ENCODE results near the gene TBCCD1.
"Not testable (repeated sequence)": the region's sequence is repeated elsewhere in the genome, so short reads cannot be mapped to it uniquely, and the experiment has no call there.

The TBCCD1 gene

DNA sequence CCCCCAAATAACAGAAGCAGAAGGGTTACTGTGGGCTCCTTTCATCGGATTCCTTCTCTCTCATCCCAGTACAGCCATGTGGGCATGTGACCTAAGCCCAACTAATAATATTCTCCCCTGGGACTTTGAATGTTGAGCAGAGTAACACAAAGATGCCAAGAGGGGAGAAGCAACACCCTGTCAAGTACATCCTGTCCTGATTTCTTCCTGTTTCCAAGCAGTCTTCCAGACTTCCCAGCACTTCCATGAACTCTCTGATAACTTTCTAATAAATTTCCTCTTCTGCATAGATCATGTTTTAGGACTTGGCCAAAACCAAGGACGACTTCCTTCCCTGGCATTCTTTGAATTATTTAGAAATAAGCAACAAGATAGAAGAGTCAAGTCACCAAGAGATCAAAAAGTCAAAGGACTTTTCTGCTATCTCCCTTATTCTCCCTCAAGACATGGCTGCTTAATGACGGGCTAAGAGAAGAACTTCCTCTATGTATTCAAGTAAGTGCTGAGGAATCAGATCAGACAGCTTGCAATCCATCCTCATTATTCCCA, 60.9 kb downstream of the TBCCD1 start:
- TF ChIP-seq, protein P1, sequence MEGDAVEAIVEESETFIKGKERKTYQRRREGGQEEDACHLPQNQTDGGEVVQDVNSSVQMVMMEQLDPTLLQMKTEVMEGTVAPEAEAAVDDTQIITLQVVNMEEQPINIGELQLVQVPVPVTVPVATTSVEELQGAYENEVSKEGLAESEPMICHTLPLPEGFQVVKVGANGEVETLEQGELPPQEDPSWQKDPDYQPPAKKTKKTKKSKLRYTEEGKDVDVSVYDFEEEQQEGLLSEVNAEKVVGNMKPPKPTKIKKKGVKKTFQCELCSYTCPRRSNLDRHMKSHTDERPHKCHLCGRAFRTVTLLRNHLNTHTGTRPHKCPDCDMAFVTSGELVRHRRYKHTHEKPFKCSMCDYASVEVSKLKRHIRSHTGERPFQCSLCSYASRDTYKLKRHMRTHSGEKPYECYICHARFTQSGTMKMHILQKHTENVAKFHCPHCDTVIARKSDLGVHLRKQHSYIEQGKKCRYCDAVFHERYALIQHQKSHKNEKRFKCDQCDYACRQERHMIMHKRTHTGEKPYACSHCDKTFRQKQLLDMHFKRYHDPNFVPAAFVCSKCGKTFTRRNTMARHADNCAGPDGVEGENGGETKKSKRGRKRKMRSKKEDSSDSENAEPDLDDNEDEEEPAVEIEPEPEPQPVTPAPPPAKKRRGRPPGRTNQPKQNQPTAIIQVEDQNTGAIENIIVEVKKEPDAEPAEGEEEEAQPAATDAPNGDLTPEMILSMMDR (conservative IDR thresholded peaks at IDR 0.05; ENCODE audit: low read depth, low read length) = no peak
- no peak for DNase-seq (ENCODE audit: low read depth)
- H3K4me3 ChIP-seq (ENCODE audit: low read depth, low read length) = no peak overlapping the region

DNA sequence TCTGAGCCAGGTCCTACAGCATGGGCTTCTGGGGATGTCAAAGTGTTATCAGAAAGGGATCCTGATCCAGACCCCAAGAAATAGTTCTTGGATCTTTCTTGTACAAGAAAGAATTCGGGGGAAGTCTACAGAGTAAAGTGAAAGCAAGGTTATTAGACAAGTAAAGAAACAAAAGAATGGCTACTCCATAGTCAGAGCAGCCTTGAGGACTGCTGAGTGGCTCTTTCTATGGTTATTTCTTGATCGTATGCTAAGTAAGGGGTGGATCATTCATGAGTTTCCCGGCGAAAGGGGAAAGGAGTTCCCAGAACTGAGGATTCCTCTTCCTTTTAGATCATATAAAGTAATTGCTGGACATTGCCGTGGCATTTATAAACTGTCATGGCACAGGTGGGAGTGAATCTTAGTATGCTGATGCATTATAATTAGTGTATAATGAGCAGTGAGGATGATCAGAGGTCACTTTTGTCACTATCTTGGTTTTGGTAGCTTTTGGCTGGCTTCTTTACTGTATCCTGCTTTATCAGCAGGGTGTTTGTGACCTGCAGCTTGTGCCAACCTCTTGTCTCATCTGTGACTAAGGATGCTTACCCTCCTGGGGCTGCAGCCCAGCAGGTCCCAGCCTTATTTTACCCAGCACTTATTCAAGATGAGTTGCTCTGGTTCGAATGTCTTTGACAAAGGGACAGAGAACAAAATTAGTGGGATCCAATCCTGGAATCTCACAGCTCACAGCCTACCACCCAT, 64.0 kb downstream of the TBCCD1 start:
- no peak overlapping the region for H3K4me3 ChIP-seq (ENCODE audit: low read depth, low read length)
- no peak for DNase-seq (ENCODE audit: low read depth)
- TF ChIP-seq, protein P1 (conservative IDR thresholded peaks at IDR 0.05; ENCODE audit: low read depth, low read length) = no peak

DNA sequence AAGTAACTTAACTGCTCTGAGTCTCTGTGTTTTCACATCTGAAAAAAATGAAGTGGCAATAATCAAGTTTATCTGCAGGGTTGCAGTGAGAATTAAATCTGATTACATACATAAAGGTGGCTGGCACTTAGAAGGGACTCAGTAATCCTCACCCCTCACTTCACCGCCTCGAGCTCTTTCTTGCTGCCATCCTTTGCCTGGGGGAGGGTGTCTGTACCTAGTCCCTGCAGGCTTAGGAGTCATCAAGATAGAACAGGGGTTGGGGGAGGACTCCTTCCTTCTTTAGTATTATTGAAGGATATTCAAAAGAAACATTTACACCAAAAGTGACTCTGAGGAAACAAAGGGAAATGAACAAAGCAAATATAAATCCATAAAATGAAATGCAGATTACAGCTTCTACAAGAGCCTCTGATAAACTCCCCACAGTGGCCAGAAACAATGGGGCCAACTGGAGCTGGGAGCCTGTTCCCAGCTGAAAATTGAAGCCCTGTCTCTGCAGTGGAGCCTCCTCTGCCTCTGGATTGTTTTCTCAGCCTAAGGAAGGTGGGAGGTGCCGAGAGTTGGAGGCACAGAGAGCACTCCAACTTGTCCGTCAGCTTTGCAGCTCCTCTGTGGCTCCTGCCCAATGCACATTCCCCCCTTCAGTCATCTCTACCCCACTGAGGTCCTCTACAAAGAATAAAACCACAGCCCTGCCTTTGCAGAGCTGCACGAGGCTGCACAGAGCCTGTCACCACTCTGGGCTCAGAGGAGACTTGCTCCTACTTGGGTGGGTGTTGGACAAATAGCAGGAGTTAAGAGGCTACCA, 64.8 kb downstream of the TBCCD1 start:
- TF ChIP-seq, protein P1 (conservative IDR thresholded peaks at IDR 0.05; ENCODE audit: low read depth, low read length) = no peak
- DNase-seq (ENCODE audit: low read depth) = no peak
- H3K4me3 ChIP-seq (ENCODE audit: low read depth, low read length) = no peak overlapping the region

DNA sequence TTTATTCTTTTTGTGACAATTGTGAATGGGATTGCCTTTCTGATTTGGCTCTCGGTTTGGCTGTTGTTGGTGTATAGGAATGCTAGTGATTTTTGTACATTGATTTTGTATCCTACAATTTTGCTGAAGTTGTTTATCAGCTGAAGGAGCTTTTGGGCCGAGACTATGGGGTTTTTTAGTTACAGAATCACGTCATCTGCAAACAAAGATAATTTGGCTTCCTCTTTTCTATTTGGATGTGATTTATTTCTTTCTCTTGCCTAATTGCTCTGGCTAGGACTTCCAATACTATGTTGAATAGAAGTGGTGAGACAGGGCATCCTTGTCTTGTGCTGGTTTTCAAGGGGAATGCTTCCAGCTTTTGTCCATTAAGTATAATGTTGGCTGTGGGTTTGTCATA, 67.2 kb downstream of the TBCCD1 start:
- H3K4me3 ChIP-seq (ENCODE audit: low read depth, low read length) = not testable (repeated sequence)

DNA sequence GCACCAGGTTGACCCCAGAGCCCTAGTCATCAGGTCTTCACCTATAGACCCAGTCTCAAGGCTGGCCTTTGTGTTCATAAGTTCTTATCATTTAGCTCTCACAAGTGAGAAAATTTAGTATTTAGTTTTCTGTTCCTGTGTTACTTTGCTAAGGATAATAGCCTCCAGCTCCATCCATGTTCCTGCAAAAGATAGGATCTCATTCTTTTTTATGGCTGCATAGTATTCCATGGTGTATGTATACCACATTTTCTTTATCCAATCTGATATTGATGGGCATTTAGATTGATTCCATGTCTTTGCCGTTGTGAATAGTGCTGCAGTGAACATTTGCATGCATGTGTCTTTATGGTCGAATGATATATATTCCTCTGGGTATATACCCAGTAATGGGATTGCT, 69.1 kb downstream of the TBCCD1 start:
- not testable (repeated sequence) for H3K4me3 ChIP-seq (ENCODE audit: low read depth, low read length); DNase-seq (ENCODE audit: low read depth)

More for the DNA sequence above, 67.2 kb downstream of the TBCCD1 start:
- not testable (repeated sequence) for DNase-seq (ENCODE audit: low read depth)

DNA sequence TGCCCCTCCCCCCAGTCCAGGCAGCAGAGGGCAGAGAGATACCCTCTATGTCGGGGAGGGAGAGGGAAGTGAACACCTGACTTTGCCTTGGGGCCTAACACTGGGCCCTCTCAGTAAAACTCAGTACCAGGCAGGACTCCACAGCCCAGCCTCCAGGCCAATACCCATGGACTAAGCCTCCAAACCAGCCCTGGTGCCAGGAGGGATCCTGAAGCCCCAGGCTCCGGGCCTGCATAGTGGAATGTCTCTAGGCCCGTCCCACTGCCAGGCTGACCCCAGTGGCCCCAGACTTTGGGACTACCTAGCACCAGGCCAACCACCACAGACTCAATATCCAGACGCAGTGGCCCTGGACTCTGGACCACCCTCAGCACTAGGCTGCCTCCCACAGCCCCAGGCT, 69.5 kb downstream of the TBCCD1 start:
- TF ChIP-seq, protein P1 (conservative IDR thresholded peaks at IDR 0.05; ENCODE audit: low read depth, low read length) = no peak
- no peak overlapping the region for H3K4me3 ChIP-seq (ENCODE audit: low read depth, low read length)
- DNase-seq (ENCODE audit: low read depth) = no peak

DNA sequence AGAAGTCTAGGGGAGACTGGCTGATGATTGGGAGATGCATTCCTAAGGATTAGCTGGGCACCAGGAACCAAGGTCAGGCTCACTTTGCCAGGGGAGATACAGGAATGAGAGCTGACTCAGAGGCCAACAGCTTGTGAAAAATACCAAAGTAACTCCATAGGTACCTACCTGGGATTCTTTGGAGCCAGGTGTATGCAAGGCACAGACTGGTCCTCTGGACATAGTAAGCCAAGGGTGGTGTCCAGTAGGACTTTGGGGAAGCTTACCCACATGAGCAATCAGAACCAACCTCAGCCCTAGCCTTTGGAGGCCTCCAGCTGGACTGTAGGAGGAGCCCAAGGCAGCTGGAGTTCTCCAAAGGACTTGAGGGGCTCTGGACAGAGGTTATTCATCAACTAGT, 70.5 kb downstream of the TBCCD1 start:
- TF ChIP-seq, protein P1 (conservative IDR thresholded peaks at IDR 0.05; ENCODE audit: low read depth, low read length) = no peak
- no peak overlapping the region for H3K4me3 ChIP-seq (ENCODE audit: low read depth, low read length)
- no peak for DNase-seq (ENCODE audit: low read depth)
